Mesendoderm (in vitro differentiated cells): ENCODE data around the gene KIAA1328.

Source experiments
- DNase-seq: peaks from one replicate; pipeline ENCODE4 v3.0.0; 2013
- H2AK5ac ChIP-seq: 2 replicates; pipeline ENCODE4 v1.6.1; 2013; ENCODE audit warnings: low read length, inconsistent platforms
- H2BK120ac ChIP-seq: 2 replicates; pipeline ENCODE4 v1.6.1; 2013; ENCODE audit warnings: low read depth, mild to moderate bottlenecking, low read length, moderate library complexity, mixed read lengths
- H2BK15ac ChIP-seq: replicated peaks from 2 replicates; pipeline ENCODE4 v1.6.1; 2013; ENCODE audit warnings: low read depth, mild to moderate bottlenecking, moderate library complexity
- H2BK5ac ChIP-seq: 2 replicates; pipeline ENCODE4 v1.6.1; 2013; ENCODE audit warnings: low read length, inconsistent platforms
- H3K18ac ChIP-seq: 2 replicates; pipeline ENCODE4 v1.6.1; 2013; ENCODE audit warnings: mild to moderate bottlenecking, low read length, mixed read lengths
- H3K23ac ChIP-seq: one replicate; pipeline ENCODE4 v1.6.1; 2013; ENCODE audit warnings: low read length
- H3K27ac ChIP-seq: 2 replicates; pipeline ENCODE4 v1.5.1; 2013; ENCODE audit warnings: low read depth, mild to moderate bottlenecking, inconsistent platforms, low read length, moderate library complexity
- H3K27me3 ChIP-seq: 2 replicates; pipeline ENCODE4 v1.6.1; 2013; ENCODE audit warnings: low read length, control low read depth, mild to moderate bottlenecking, inconsistent platforms; ENCODE audit not compliant: insufficient read depth, poor library complexity
- H3K36me3 ChIP-seq: 2 replicates; pipeline ENCODE4 v1.6.1; 2013; ENCODE audit warnings: low read length, inconsistent platforms; ENCODE audit not compliant: control insufficient read depth, insufficient read depth
- H3K4ac ChIP-seq: one replicate; pipeline ENCODE4 v1.6.1; 2013; ENCODE audit warnings: low read depth, mild to moderate bottlenecking, low read length, moderate library complexity
- H3K4me1 ChIP-seq: 2 replicates; pipeline ENCODE4 v1.6.1; 2013; ENCODE audit warnings: low read depth, low read length, inconsistent platforms; ENCODE audit not compliant: control insufficient read depth
- H3K4me2 ChIP-seq: 2 replicates; pipeline ENCODE4 v1.6.1; 2013; ENCODE audit warnings: low read length
- H3K4me3 ChIP-seq: 2 replicates; pipeline ENCODE4 v1.5.1; 2013; ENCODE audit warnings: mild to moderate bottlenecking, low read length
- H3K56ac ChIP-seq: one replicate; pipeline ENCODE4 v1.6.1; 2013; ENCODE audit warnings: low read length
- H3K79me1 ChIP-seq: 2 replicates; pipeline ENCODE4 v1.6.1; 2013; ENCODE audit warnings: low read length, inconsistent platforms
- H3K79me2 ChIP-seq: 2 replicates; pipeline ENCODE4 v1.6.1; 2013; ENCODE audit warnings: mild to moderate bottlenecking, low read length; ENCODE audit not compliant: control insufficient read depth, insufficient read depth
- H3K9ac ChIP-seq: 2 replicates; pipeline ENCODE4 v1.6.1; 2013; ENCODE audit warnings: low read length, inconsistent platforms
- H4K5ac ChIP-seq: one replicate; pipeline ENCODE4 v1.6.1; 2013; ENCODE audit warnings: low read length
- H4K8ac ChIP-seq: one replicate; pipeline ENCODE4 v1.6.1; 2013; ENCODE audit warnings: low read depth, mild to moderate bottlenecking, control low read depth, low read length, moderate library complexity
- WGBS: extraction: QIAGEN DNeasy Blood & Tissue Kit; methylation state at CpG from one replicate; pipeline ENCODE4 v1.1.7; 2013; ENCODE audit warnings: low lambda C conversion rate, missing lambda C conversion rate; ENCODE audit not compliant: insufficient coverage; ENCODE audit errors: extremely low coverage; 5-methylcytosine and 5-hydroxymethylcytosine counted together

KIAA1328 gene

GRCh38 chr18:37230768-37231167 is 401.8 kb downstream of the KIAA1328 start:
- no peak overlapping the region for H4K8ac ChIP-seq
- no peaks in the 10 kb centered on the region for H3K79me2 ChIP-seq
- H3K23ac ChIP-seq = no peak overlapping the region
- no peaks in the 10 kb centered on the region for H3K36me3 ChIP-seq
- no peak overlapping the region for H3K4ac ChIP-seq
- no peak overlapping the region for H4K5ac ChIP-seq
- H3K4me1 ChIP-seq = no peaks in the 10 kb centered on the region
- H3K27me3 ChIP-seq = no peaks in the 10 kb centered on the region
- no peak overlapping the region for H3K4me3 ChIP-seq
- no peak overlapping the region for H3K4me2 ChIP-seq
- no peak overlapping the region for H3K56ac ChIP-seq
- no peak overlapping the region for H3K9ac ChIP-seq
- no peak for DNase-seq
- H2AK5ac ChIP-seq = no peak overlapping the region
- H2BK15ac ChIP-seq = no peak overlapping the region
- H3K79me1 ChIP-seq = no peaks in the 10 kb centered on the region
- H3K18ac ChIP-seq = no peak overlapping the region
- H2BK120ac ChIP-seq = no peak overlapping the region
- H3K27ac ChIP-seq = no peak overlapping the region
- H2BK5ac ChIP-seq = no peak overlapping the region
- no CpG with 5 or more reads among the region's 3 CpGs for WGBS

- H3K79me1 ChIP-seq = no peaks in the 10 kb centered on the region
- no peak overlapping the region for H3K4ac ChIP-seq
- no peak overlapping the region for H3K4me3 ChIP-seq
- H2BK120ac ChIP-seq = no peak overlapping the region
- H3K27me3 ChIP-seq = no peaks in the 10 kb centered on the region
- no peaks in the 10 kb centered on the region for H3K4me1 ChIP-seq
- no peak for DNase-seq
- no peak overlapping the region for H3K4me2 ChIP-seq
- no peak overlapping the region for H4K8ac ChIP-seq
- no peaks in the 10 kb centered on the region for H3K79me2 ChIP-seq
- no peak overlapping the region for H3K18ac ChIP-seq
- no peak overlapping the region for H2BK5ac ChIP-seq
- no CpG with 5 or more reads among the region's 3 CpGs for WGBS
- no peak overlapping the region for H4K5ac ChIP-seq
- H3K9ac ChIP-seq = no peak overlapping the region
- no peak overlapping the region for H3K23ac ChIP-seq
- no peaks in the 10 kb centered on the region for H3K36me3 ChIP-seq
- no peak overlapping the region for H2BK15ac ChIP-seq
- H2AK5ac ChIP-seq = no peak overlapping the region
- H3K56ac ChIP-seq = no peak overlapping the region
- H3K27ac ChIP-seq = no peak overlapping the region
Measured at GRCh38 chr18:37231251-37231650, 402.3 kb downstream of the KIAA1328 start.

DNA sequence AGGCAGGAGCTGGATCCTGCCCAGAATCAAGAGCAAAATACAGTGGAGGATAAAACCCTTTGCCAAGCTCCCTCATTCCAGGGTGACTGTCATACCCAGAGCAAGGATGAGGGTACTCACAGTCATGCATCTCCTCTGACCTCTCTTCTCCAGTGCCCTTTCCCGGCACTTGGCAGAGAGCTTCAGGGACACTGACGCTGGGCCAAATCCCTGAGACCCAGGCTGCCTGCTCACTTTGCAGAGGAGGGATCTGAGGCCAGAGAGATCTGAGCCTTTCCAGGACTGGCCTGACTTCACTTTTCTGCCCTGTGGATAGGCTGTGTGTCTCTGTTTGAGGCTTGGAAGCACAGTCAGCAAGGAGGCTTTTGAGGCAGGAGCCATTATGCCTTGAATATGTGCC is 406.7 kb downstream of the KIAA1328 start:
- Histone ChIP-seq H3K36me3 (no peaks in the 10 kb centered on the region), H2AK5ac (no peak overlapping the region), H3K4me1 (no peaks in the 10 kb centered on the region), H3K4me2 (no peak overlapping the region), H2BK5ac (no peak overlapping the region), H3K56ac (no peak overlapping the region), H2BK15ac (no peak overlapping the region), H3K27me3 (no peaks in the 10 kb centered on the region), H3K9ac (no peak overlapping the region), H3K27ac (no peak overlapping the region), H3K79me1 (no peaks in the 10 kb centered on the region), H3K4me3 (no peak overlapping the region), H4K5ac (no peak overlapping the region), H3K4ac (no peak overlapping the region), H4K8ac (no peak overlapping the region), H3K18ac (no peak overlapping the region), H3K23ac (no peak overlapping the region), H3K79me2 (no peaks in the 10 kb centered on the region), H2BK120ac (no peak overlapping the region)
- DNase-seq = no peak
- WGBS = no CpG with 5 or more reads among the region's 2 CpGs

DNA sequence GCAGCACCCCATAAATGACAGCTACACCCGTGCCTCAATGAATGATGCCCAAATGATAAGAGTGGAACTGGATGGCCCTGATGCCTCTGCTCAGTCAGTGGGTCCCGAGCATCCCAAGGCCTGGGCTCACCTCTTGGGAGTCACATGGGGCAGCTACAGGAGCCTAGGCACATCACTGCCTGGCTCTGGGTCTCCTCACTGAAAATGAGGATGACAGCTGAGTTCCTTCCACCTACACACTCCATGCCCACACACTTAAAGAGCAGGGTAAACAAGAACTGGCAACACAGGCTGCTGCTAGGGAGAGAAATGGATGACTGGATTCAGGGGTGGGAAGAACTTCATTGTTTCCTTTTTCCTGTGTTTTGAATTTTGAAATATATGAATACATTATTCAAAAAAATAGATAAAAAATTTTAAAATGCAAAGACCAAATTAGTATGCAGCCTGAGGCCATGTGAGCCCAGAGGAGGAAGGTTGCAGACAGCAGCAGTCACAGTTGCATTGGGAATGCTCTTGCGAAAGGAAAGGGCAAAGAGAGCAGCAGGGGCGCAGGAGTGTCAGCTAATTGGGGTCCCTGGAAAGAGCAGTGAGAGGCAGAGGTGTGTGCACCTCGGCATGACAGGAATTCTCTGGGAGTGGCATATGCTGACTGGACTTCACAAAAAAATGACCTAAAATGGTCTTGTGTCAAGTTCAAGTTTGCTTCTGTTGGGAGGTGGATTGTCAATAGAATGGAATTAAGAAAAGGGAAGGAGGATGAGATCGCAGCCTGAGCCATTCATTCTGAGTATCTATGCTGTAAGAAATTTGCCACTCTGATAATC is 409.6 kb downstream of the KIAA1328 start:
- no peaks in the 10 kb centered on the region for H3K79me1 ChIP-seq
- no CpG with 5 or more reads among the region's 6 CpGs for WGBS
- no peak overlapping the region for H3K56ac ChIP-seq

GRCh38 chr18:37242091-37242490 is 413.2 kb downstream of the KIAA1328 start:
- H3K4me1 ChIP-seq = no peaks in the 10 kb centered on the region
- H3K79me1 ChIP-seq = no peaks in the 10 kb centered on the region
- no peak overlapping the region for H2BK5ac ChIP-seq
- no peak overlapping the region for H2BK15ac ChIP-seq
- no peak overlapping the region for H3K9ac ChIP-seq
- H3K27me3 ChIP-seq = no peaks in the 10 kb centered on the region
- no peak overlapping the region for H3K27ac ChIP-seq
- H4K8ac ChIP-seq = no peak overlapping the region
- no peak overlapping the region for H2AK5ac ChIP-seq
- no peak for DNase-seq
- no peaks in the 10 kb centered on the region for H3K79me2 ChIP-seq
- H3K18ac ChIP-seq = no peak overlapping the region
- no peak overlapping the region for H3K4ac ChIP-seq
- H3K56ac ChIP-seq = no peak overlapping the region
- no peak overlapping the region for H3K4me3 ChIP-seq
- no peak overlapping the region for H3K4me2 ChIP-seq
- H3K36me3 ChIP-seq = no peaks in the 10 kb centered on the region
- no CpG with 5 or more reads among the region's 6 CpGs for WGBS
- H2BK120ac ChIP-seq = no peak overlapping the region
- no peak overlapping the region for H3K23ac ChIP-seq
- H4K5ac ChIP-seq = no peak overlapping the region

More for the DNA sequence above, 409.6 kb downstream of the KIAA1328 start:
- Histone ChIP-seq H2BK15ac (no peak overlapping the region), H3K18ac (no peak overlapping the region), H3K23ac (no peak overlapping the region), H3K4me1 (no peaks in the 10 kb centered on the region), H2BK120ac (no peak overlapping the region), H4K8ac (no peak overlapping the region), H3K9ac (no peak overlapping the region), H3K4me3 (no peak overlapping the region), H3K27me3 (no peaks in the 10 kb centered on the region), H3K4me2 (no peak overlapping the region), H3K36me3 (no peaks in the 10 kb centered on the region), H3K4ac (no peak overlapping the region), H4K5ac (no peak overlapping the region), H3K79me2 (no peaks in the 10 kb centered on the region), H3K27ac (no peak overlapping the region), H2AK5ac (no peak overlapping the region), H2BK5ac (no peak overlapping the region)
- peak; percentile 8 for DNase-seq
